Fibroblast of mammary gland (primary cell): ENCODE results near the gene ANKRD40CL.

ENCODE experiments used
- DNase-seq: peaks from one replicate; pipeline ENCODE4 v3.0.0-alpha.2; 2010; ENCODE audit warnings: low read depth
- H3K4me3 ChIP-seq: 2 replicates; pipeline ENCODE4 v1.5.1; 2011; ENCODE audit warnings: low read depth, mild to moderate bottlenecking, low read length, moderate library complexity; ENCODE audit not compliant: control insufficient read depth
- TF ChIP-seq, protein P1 (sequence below): conservative IDR thresholded peaks from 2 replicates; pipeline ENCODE4 v1.5.1; 2011; ENCODE audit warnings: low read depth, low read length, inconsistent platforms; ENCODE audit not compliant: control insufficient read depth, insufficient read depth

ANKRD40CL gene

DNA sequence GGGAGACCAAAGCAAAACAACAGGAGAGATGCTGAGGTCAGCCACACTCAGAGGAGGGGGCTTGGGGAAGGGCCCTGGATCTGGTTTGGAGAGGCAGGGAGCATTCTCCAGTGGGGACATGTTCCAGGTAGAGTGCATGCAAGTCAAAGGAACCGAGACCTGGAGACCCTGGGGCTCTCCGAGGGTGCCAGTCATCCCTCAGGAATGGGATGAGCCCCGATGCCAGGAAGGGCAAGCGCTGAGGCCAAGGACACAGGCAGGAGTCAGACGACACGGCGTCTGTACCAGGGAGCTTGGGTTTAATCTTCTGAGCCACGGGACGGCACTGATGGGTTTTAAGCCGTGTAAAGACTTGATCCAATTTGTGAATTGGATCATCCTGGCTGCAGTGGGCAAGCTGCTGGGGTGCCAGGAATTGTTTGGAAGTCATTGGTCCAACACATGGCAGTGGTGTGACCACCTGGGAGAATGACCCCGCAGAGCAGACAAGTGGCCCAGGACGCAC lies 32.9 kb upstream of the ANKRD40CL start:
- no peak overlapping the region for H3K4me3 ChIP-seq
- TF ChIP-seq, protein P1, sequence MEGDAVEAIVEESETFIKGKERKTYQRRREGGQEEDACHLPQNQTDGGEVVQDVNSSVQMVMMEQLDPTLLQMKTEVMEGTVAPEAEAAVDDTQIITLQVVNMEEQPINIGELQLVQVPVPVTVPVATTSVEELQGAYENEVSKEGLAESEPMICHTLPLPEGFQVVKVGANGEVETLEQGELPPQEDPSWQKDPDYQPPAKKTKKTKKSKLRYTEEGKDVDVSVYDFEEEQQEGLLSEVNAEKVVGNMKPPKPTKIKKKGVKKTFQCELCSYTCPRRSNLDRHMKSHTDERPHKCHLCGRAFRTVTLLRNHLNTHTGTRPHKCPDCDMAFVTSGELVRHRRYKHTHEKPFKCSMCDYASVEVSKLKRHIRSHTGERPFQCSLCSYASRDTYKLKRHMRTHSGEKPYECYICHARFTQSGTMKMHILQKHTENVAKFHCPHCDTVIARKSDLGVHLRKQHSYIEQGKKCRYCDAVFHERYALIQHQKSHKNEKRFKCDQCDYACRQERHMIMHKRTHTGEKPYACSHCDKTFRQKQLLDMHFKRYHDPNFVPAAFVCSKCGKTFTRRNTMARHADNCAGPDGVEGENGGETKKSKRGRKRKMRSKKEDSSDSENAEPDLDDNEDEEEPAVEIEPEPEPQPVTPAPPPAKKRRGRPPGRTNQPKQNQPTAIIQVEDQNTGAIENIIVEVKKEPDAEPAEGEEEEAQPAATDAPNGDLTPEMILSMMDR: no peak
- no peak for DNase-seq

DNA sequence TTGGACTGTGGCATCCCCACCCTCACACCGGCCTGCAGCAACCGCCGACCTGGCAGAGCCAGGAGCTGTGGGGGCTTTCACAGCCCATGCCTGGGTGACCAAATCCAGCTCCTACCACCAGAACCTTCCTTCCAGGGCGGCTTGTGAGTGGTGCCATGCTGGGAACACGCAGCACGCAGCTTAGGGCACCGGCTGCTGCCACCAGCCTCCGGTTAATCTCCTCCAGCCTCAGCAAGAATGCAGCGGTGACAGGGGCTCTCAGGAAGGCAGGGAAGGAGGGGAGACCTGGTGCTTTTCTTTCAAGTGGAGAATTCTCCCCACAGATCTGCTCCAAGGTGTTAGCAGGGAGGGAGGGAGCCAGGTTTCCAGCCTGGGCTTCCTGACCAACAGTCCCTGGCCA lies 32.3 kb upstream of the ANKRD40CL start:
- DNase-seq: no peak
- TF ChIP-seq, protein P1: no peak
- H3K4me3 ChIP-seq: no peak overlapping the region

DNA sequence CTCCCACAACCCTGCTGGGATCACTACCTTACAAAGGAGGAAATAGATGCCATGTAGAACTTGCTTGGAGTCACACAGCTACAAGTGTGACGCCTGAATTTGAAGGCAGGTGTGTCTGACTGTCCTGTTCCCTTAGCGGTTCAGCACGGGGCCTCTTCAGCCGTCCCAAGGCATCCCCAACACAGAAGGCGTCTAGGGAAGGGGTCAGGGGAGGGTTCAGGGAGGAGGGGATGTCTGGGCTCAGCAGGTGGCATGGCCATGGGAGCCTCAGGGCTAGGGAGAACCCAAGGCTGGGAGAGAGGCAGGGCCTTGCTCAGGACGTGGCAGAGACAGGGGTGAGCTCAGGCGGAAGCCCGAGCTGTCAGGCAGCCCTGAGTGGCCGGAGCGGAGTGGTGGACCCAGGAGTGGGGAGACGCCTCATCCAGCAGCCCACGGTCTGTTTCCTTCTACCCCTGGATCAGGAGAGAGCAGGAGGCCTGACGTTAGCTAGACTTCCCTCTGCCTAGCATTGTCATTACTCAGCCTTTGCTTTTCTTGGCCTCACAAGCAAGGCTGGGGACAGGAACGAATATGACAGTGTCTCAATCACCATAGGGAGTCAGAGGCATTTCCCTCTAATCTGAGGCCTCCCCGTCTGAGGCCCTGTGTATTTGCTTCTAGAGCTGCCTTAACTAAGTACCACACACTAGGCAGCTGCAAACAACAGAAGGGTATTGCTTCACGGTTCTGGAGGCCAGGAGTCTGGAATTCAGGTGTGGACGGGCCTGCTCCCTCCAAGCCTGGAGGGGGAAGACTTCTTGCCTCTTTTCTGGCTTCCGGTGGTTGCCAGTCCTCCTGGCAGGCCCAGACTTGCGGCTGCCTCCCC lies 31.3 kb upstream of the ANKRD40CL start:
- no peak for DNase-seq
- TF ChIP-seq, protein P1: no peak
- H3K4me3 ChIP-seq: no peak overlapping the region

DNA sequence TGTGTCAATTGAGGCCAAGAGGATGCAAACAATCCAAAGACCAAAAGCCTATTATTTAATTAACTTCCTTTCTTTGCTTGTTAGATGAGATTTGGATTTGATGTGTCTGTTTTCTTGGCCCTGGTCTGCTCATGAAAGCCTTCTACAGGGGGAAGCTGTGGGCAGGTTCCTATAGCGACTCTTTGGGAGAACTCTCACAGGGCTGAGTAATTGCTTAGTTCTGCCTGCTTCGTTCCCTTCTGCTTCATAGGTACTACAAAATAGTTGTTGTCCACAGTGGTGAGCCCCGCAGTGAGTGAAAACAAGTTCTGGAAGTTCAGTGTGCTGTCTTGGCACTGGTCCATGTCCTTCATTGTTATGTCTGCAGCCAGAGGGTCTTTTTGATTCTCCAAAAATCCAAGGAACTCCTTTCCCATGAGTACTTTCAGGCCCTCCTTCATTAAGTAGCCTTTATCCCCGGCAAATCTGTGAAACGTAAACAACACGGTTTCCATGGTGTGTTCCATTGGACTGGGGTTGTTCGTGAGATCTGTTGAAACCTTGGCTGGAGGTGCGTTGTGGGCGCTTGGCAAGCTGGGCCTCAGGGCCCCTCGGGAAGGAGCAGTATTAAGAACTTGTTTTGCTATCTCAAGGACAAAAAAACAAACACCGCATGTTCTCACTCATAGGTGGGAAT lies 30.0 kb upstream of the ANKRD40CL start:
- H3K4me3 ChIP-seq: no peak overlapping the region
- TF ChIP-seq, protein P1: no peak
- no peak for DNase-seq

DNA sequence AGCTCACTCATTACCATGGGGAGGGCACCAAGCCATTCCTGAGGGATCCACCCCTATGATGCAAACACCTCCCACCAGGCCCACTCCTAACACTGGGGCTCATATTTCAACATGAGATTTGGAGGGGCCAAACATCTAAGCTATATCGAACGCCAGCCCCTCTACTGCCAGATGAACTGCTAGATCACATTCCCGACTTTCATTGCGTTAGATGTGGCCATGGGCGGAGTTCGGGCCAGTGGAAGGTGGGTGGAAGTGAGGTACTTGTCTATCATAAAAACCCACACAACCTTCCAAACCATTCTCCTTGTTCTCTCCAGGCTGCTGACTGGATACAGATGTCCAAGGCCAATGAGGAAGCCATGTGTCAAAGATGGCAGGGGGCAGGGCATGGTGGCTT lies 27.0 kb upstream of the ANKRD40CL start:
- peak; percentile 54 for DNase-seq
- TF ChIP-seq, protein P1: no peak
- H3K4me3 ChIP-seq: no peak overlapping the region

DNA sequence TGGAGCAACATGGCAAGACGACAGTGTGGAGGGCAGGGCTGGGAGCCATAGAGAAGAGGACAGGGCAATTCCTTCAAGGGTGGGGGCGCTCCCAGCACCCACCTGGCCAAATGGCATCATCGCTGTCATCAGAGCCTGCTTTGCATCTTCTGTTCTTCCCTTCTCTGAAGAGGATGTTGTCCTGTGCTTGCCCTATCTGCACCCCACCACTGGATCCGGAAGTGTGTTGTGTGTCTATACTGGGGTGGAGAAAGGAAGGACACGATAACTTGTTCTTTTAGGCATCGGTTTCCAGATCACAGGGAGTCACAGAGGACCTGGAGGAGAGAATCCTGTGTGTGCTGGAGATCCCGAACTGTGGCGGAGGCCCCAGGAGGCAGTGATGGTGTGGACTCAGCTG lies 25.7 kb upstream of the ANKRD40CL start:
- DNase-seq: no peak
- TF ChIP-seq, protein P1: no peak
- no peak overlapping the region for H3K4me3 ChIP-seq
